ENCODE measurements around the gene PPP2R2B.

PPP2R2B gene

DNA sequence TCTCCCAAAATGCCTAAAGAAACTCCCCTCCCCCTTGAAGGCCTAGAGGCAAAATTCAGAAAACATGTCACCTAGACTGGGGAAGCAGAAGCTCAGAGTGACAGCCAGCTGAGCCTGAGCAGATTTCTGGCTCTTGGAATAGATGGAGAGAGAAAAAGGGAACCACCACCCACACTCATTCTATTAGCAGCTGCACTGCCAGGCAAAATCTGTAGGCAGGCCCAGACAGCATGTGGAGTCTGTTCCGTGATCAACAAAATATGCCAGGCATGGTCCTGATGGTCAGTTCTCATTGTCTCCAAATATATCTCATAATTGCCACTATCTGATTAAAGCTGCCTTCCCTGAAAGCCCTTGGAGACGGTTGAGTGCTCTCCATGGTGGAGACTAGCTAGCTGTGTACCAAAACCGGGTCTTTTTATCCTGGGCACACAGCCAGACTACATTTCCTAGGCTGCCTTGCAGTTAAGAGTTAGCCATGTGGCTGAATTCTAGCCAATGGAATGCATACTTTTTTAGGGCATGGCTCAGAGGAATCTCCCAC, 230.8 kb downstream of the PPP2R2B start (continued):
- TF ChIP-seq, protein P1, sequence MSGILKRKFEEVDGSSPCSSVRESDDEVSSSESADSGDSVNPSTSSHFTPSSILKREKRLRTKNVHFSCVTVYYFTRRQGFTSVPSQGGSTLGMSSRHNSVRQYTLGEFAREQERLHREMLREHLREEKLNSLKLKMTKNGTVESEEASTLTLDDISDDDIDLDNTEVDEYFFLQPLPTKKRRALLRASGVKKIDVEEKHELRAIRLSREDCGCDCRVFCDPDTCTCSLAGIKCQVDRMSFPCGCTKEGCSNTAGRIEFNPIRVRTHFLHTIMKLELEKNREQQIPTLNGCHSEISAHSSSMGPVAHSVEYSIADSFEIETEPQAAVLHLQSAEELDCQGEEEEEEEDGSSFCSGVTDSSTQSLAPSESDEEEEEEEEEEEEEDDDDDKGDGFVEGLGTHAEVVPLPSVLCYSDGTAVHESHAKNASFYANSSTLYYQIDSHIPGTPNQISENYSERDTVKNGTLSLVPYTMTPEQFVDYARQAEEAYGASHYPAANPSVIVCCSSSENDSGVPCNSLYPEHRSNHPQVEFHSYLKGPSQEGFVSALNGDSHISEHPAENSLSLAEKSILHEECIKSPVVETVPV (CRISPR knock-in tag; IDR thresholded peaks at IDR 0.05): no peak
- TF ChIP-seq ZFP30 (CRISPR knock-in tag; IDR thresholded peaks at IDR 0.05) (0 out of 2 replicates have a peak, but pooled peaks have one; percentile 26), ZNF8 (CRISPR knock-in tag; IDR thresholded peaks at IDR 0.05) (peak; percentile 47; the same call in 1 of the 2 replicates), TCF4 (CRISPR knock-in tag; IDR thresholded peaks at IDR 0.05; ENCODE audit: borderline replicate concordance) (peak; percentile 92), ZNF565 (CRISPR knock-in tag; conservative IDR thresholded peaks at IDR 0.05; ENCODE audit: low read depth) (no peak), ISL1 (CRISPR knock-in tag; IDR thresholded peaks at IDR 0.05) (peak; percentile 94)
- TF ChIP-seq, protein P2, sequence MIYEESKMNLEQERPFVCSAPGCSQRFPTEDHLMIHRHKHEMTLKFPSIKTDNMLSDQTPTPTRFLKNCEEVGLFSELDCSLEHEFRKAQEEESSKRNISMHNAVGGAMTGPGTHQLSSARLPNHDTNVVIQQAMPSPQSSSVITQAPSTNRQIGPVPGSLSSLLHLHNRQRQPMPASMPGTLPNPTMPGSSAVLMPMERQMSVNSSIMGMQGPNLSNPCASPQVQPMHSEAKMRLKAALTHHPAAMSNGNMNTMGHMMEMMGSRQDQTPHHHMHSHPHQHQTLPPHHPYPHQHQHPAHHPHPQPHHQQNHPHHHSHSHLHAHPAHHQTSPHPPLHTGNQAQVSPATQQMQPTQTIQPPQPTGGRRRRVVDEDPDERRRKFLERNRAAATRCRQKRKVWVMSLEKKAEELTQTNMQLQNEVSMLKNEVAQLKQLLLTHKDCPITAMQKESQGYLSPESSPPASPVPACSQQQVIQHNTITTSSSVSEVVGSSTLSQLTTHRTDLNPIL (CRISPR knock-in tag; IDR thresholded peaks at IDR 0.05; ENCODE audit: low read depth): peak; percentile 61

DNA sequence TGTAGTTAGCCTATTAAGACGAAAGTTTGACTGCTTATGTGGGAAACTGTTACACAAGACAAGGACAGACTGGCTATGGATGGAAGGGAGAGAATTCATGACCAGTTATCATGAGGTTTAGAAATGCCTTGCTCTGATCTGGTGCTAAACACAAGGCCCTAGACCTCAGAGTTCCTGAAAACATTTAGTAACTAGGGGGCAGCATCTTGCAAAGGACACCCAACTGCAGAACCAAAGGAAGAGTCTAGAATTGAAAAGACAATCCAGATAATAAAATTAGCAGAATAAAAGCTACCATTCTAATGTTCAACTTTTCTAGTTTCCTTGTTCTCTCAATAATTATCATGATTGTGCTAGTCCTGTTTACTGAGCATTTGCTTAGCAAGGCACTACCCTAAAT, 232.1 kb downstream of the PPP2R2B start:
- TF ChIP-seq RARB (CRISPR knock-in tag; IDR thresholded peaks at IDR 0.05): no peak
- TF ChIP-seq ZNF565 (CRISPR knock-in tag; conservative IDR thresholded peaks at IDR 0.05; ENCODE audit: low read depth): no peak
- no peak for TF ChIP-seq CSDC2 (CRISPR knock-in tag; IDR thresholded peaks at IDR 0.05)
- TF ChIP-seq ESRRG (CRISPR knock-in tag; IDR thresholded peaks at IDR 0.05): no peak
- no peak for TF ChIP-seq PPARA (CRISPR knock-in tag; IDR thresholded peaks at IDR 0.05; ENCODE audit: borderline replicate concordance)
- TF ChIP-seq ZNF8 (CRISPR knock-in tag; IDR thresholded peaks at IDR 0.05): no peak
- TF ChIP-seq ZC3H10 (CRISPR knock-in tag; IDR thresholded peaks at IDR 0.05): no peak
- TF ChIP-seq, protein P1 (CRISPR knock-in tag; IDR thresholded peaks at IDR 0.05): no peak
- no peak for TF ChIP-seq TOX (CRISPR knock-in tag; IDR thresholded peaks at IDR 0.05; ENCODE audit: borderline replicate concordance)
- TF ChIP-seq, protein P3, sequence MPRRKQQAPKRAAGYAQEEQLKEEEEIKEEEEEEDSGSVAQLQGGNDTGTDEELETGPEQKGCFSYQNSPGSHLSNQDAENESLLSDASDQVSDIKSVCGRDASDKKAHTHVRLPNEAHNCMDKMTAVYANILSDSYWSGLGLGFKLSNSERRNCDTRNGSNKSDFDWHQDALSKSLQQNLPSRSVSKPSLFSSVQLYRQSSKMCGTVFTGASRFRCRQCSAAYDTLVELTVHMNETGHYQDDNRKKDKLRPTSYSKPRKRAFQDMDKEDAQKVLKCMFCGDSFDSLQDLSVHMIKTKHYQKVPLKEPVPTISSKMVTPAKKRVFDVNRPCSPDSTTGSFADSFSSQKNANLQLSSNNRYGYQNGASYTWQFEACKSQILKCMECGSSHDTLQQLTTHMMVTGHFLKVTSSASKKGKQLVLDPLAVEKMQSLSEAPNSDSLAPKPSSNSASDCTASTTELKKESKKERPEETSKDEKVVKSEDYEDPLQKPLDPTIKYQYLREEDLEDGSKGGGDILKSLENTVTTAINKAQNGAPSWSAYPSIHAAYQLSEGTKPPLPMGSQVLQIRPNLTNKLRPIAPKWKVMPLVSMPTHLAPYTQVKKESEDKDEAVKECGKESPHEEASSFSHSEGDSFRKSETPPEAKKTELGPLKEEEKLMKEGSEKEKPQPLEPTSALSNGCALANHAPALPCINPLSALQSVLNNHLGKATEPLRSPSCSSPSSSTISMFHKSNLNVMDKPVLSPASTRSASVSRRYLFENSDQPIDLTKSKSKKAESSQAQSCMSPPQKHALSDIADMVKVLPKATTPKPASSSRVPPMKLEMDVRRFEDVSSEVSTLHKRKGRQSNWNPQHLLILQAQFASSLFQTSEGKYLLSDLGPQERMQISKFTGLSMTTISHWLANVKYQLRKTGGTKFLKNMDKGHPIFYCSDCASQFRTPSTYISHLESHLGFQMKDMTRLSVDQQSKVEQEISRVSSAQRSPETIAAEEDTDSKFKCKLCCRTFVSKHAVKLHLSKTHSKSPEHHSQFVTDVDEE (CRISPR knock-in tag; IDR thresholded peaks at IDR 0.05): no peak
- TF ChIP-seq SNAI2 (CRISPR knock-in tag; IDR thresholded peaks at IDR 0.05): no peak
- no peak for TF ChIP-seq ZFP3 (CRISPR knock-in tag; IDR thresholded peaks at IDR 0.05)
- no peak for TF ChIP-seq GLIS3 (CRISPR knock-in tag; IDR thresholded peaks at IDR 0.05)
- TF ChIP-seq, protein P4, sequence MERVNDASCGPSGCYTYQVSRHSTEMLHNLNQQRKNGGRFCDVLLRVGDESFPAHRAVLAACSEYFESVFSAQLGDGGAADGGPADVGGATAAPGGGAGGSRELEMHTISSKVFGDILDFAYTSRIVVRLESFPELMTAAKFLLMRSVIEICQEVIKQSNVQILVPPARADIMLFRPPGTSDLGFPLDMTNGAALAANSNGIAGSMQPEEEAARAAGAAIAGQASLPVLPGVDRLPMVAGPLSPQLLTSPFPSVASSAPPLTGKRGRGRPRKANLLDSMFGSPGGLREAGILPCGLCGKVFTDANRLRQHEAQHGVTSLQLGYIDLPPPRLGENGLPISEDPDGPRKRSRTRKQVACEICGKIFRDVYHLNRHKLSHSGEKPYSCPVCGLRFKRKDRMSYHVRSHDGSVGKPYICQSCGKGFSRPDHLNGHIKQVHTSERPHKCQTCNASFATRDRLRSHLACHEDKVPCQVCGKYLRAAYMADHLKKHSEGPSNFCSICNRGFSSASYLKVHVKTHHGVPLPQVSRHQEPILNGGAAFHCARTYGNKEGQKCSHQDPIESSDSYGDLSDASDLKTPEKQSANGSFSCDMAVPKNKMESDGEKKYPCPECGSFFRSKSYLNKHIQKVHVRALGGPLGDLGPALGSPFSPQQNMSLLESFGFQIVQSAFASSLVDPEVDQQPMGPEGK (CRISPR knock-in tag; IDR thresholded peaks at IDR 0.05; ENCODE audit: borderline replicate concordance): no peak
- no peak for TF ChIP-seq OSR1 (CRISPR knock-in tag; IDR thresholded peaks at IDR 0.05)
- no peak for ATAC-seq

DNA sequence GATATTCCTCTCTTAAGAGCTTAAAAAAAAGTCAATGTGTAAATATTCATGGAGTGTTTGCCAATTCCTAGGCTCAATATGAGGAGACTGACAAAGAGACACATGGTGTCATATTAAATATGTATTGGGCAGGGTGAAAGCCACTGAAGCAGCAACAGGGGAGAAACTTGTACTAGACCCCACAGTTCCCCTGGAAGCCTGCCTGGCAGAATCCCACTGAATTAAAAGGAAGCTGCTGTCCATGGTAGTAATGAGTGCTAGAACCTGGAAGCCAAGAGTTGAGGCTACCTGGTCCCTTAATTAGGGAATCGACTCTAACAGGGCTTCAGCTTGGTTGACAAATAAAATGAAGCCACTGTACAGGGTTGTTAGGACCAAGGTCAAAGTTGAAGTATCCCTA, 233.2 kb downstream of the PPP2R2B start:
- TF ChIP-seq ARNTL (CRISPR knock-in tag; IDR thresholded peaks at IDR 0.05; ENCODE audit: borderline replicate concordance, low read depth): no peak
- TF ChIP-seq, protein P1 (CRISPR knock-in tag; IDR thresholded peaks at IDR 0.05): no peak
- TF ChIP-seq OSR1 (CRISPR knock-in tag; IDR thresholded peaks at IDR 0.05): no peak
- no peak for TF ChIP-seq CSDC2 (CRISPR knock-in tag; IDR thresholded peaks at IDR 0.05)
- no peak for TF ChIP-seq ZC3H10 (CRISPR knock-in tag; IDR thresholded peaks at IDR 0.05)
- TF ChIP-seq, protein P2 (CRISPR knock-in tag; IDR thresholded peaks at IDR 0.05; ENCODE audit: low read depth): no peak
- no peak for ATAC-seq

Data from SK-N-SH treated with all-trans-retinoic acid at 6 μM for 48 hours (cell line).